HG02870 (cell line): ENCODE data around the gene ANO2.

Experiments used
- ATAC-seq: cut with Tn5 transposase; IDR thresholded peaks from one replicate; pipeline ENCODE4 v1.9.1; 2021; ENCODE audit warnings: mild to moderate bottlenecking, moderate library complexity; ENCODE audit not compliant: unreplicated experiment

The ANO2 gene

GRCh38 chr12:5783289-5783920, 161.7 kb downstream of the ANO2 start:
- no peak for ATAC-seq

GRCh38 chr12:5780536-5780935, 164.5 kb downstream of the ANO2 start:
- no peak for ATAC-seq

- ATAC-seq: no peak
Measured at GRCh38 chr12:5779401-5779800, 165.7 kb downstream of the ANO2 start.

- no peak for ATAC-seq
Measured at GRCh38 chr12:5778821-5779220, 166.2 kb downstream of the ANO2 start.

- no peak for ATAC-seq
Measured at GRCh38 chr12:5777451-5777850, 167.6 kb downstream of the ANO2 start.

- ATAC-seq: no peak
Measured at GRCh38 chr12:5776091-5776490, 169.0 kb downstream of the ANO2 start.

- ATAC-seq: no peak
Measured at GRCh38 chr12:5773550-5773949, 171.5 kb downstream of the ANO2 start.

- ATAC-seq: no peak
Measured at GRCh38 chr12:5771756-5772155, 173.3 kb downstream of the ANO2 start.

- ATAC-seq: no peak
Measured at GRCh38 chr12:5770727-5771126, 174.3 kb downstream of the ANO2 start.

GRCh38 chr12:5768581-5769196, 176.4 kb downstream of the ANO2 start:
- ATAC-seq: no peak

- no peak for ATAC-seq
Measured at GRCh38 chr12:5768171-5768570, 176.9 kb downstream of the ANO2 start.

GRCh38 chr12:5758347-5758746, 186.7 kb downstream of the ANO2 start:
- ATAC-seq: no peak

- ATAC-seq: no peak
Measured at GRCh38 chr12:5756338-5756842, 188.7 kb downstream of the ANO2 start.

GRCh38 chr12:5748027-5748426, 197.0 kb downstream of the ANO2 start:
- no peak for ATAC-seq

- no peak for ATAC-seq
Measured at GRCh38 chr12:5746917-5747316, 198.1 kb downstream of the ANO2 start.

GRCh38 chr12:5746036-5746908, 198.8 kb downstream of the ANO2 start:
- no peak for ATAC-seq

- no peak for ATAC-seq
Measured at GRCh38 chr12:5745251-5745888, 199.7 kb downstream of the ANO2 start.

- ATAC-seq: no peak
Measured at GRCh38 chr12:5742258-5742657, 202.8 kb downstream of the ANO2 start.

- ATAC-seq: no peak
Measured at GRCh38 chr12:5739917-5740316, 205.1 kb downstream of the ANO2 start.

- ATAC-seq: no peak
Measured at GRCh38 chr12:5737778-5738177, 207.3 kb downstream of the ANO2 start.

GRCh38 chr12:5736527-5736926, 208.5 kb downstream of the ANO2 start:
- ATAC-seq: no peak
